ENCODE results near the gene WDR81.
"Not testable (repeated sequence)": the region's sequence is repeated elsewhere in the genome, so short reads cannot be mapped to it uniquely, and the experiment has no call there.

The WDR81 gene

GRCh38 chr17:1732241-1732832 lies 7.8 kb downstream of the WDR81 start:
- no peak for DNase-seq

GRCh38 chr17:1732833-1733321 lies 8.4 kb downstream of the WDR81 start:
- no peak for DNase-seq

GRCh38 chr17:1733759-1734158 lies 9.3 kb downstream of the WDR81 start:
- no peak for DNase-seq

GRCh38 chr17:1735418-1735817 lies 10.9 kb downstream of the WDR81 start:
- no peak for DNase-seq

GRCh38 chr17:1735834-1736347 lies 11.4 kb downstream of the WDR81 start:
- DNase-seq: no peak

- peak; percentile 93 to 96 for DNase-seq
Measured at GRCh38 chr17:1736348-1737281, 12.1 kb downstream of the WDR81 start.

- no peak for DNase-seq
Measured at GRCh38 chr17:1737531-1738291, 13.2 kb downstream of the WDR81 start.

GRCh38 chr17:1741899-1742298 lies 17.4 kb downstream of the WDR81 start:
- DNase-seq: not testable (repeated sequence)

GRCh38 chr17:1742371-1743087 lies 18.0 kb downstream of the WDR81 start, which contains the start of gene SERPINF2:
Gene SERPINF2 (plus strand): TSS chr17:1742871. CDS start chr17:1744996, 2,125 bp downstream.
- no peak for DNase-seq

- no peak for DNase-seq
Measured at GRCh38 chr17:1743088-1743439, 18.6 kb downstream of the WDR81 start.

GRCh38 chr17:1744551-1745512 lies 20.3 kb downstream of the WDR81 start:
- DNase-seq: no peak

- DNase-seq: no peak
Measured at GRCh38 chr17:1745513-1746020, 21.1 kb downstream of the WDR81 start.

- no peak for DNase-seq
Measured at GRCh38 chr17:1746975-1747543, 22.6 kb downstream of the WDR81 start.

GRCh38 chr17:1750628-1751027 lies 26.1 kb downstream of the WDR81 start:
- no peak for DNase-seq

- peak; percentile 44 to 65 for DNase-seq
Measured at GRCh38 chr17:1752425-1753262, 28.1 kb downstream of the WDR81 start.

- peak; percentile 51 to 55 for DNase-seq
Measured at GRCh38 chr17:1753767-1754429, 29.4 kb downstream of the WDR81 start.

- no peak for DNase-seq
Measured at GRCh38 chr17:1754430-1755112, 30.1 kb downstream of the WDR81 start.

GRCh38 chr17:1755252-1755826 lies 30.8 kb downstream of the WDR81 start:
- no peak for DNase-seq

Data from inflammatory macrophage treated with lipopolysaccharide for 1 hour (primary cell).